Hypothalamus (tissue), 51 donors: ENCODE measurements around the gene B4GALT6.
"Not testable (repeated sequence)": the region's sequence is repeated elsewhere in the genome, so short reads cannot be mapped to it uniquely, and the experiment has no call there.

Experiments
- DNase-seq, 51 donors: peaks; one replicate each; lab custom pipeline; 2025; lab: John Stamatoyannopoulos, UW

B4GALT6 gene

GRCh38 chr18:31684279-31685096 lies at the start of gene B4GALT6:
TSS of gene B4GALT6 (minus strand) at chr18:31684581. CDS start at chr18:31684426, 155 bp downstream.
- DNase-seq, result peak in 27 of 51 donors; percentile 2 to 56 (median 21)

GRCh38 chr18:31731628-31732027 lies 47.2 kb upstream of the B4GALT6 start:
- DNase-seq, result no peak

- not testable (repeated sequence) for DNase-seq
Measured at GRCh38 chr18:31729196-31729595, 44.8 kb upstream of the B4GALT6 start.

GRCh38 chr18:31723990-31724711 lies 39.8 kb upstream of the B4GALT6 start:
- DNase-seq, result peak in 34 of 51 donors; percentile 2 to 50 (median 22)

GRCh38 chr18:31723639-31723989 lies 39.2 kb upstream of the B4GALT6 start:
- DNase-seq, result peak in 2 of 51 donors; percentile 16 to 40

- DNase-seq, result peak in 46 of 51 donors; percentile 4 to 87 (median 58)
Measured at GRCh38 chr18:31722369-31722957, 38.1 kb upstream of the B4GALT6 start.

- DNase-seq, result no peak
Measured at GRCh38 chr18:31721601-31722000, 37.2 kb upstream of the B4GALT6 start.

GRCh38 chr18:31720867-31721266 lies 36.5 kb upstream of the B4GALT6 start:
- DNase-seq, result no peak

- no peak for DNase-seq
Measured at GRCh38 chr18:31719363-31720006, 35.1 kb upstream of the B4GALT6 start.

GRCh38 chr18:31718386-31718785 lies 34.0 kb upstream of the B4GALT6 start:
- DNase-seq, result no peak

GRCh38 chr18:31716362-31716761 lies 32.0 kb upstream of the B4GALT6 start:
- DNase-seq, result no peak

GRCh38 chr18:31711365-31712172 lies 27.2 kb upstream of the B4GALT6 start:
- no peak for DNase-seq

- DNase-seq, result no peak
Measured at GRCh38 chr18:31710826-31711225, 26.4 kb upstream of the B4GALT6 start.

GRCh38 chr18:31707815-31708214 lies 23.4 kb upstream of the B4GALT6 start:
- DNase-seq, result no peak

- no peak for DNase-seq
Measured at GRCh38 chr18:31702449-31702848, 18.1 kb upstream of the B4GALT6 start.

GRCh38 chr18:31701744-31702143 lies 17.4 kb upstream of the B4GALT6 start:
- no peak for DNase-seq

- DNase-seq, result no peak
Measured at GRCh38 chr18:31700990-31701389, 16.6 kb upstream of the B4GALT6 start.

GRCh38 chr18:31697351-31698298 lies 13.2 kb upstream of the B4GALT6 start:
- no peak for DNase-seq

- no peak for DNase-seq
Measured at GRCh38 chr18:31695989-31696388, 11.6 kb upstream of the B4GALT6 start.
